Measurements from ENCODE around the gene PRKCH.
A peak's percentile ranks its signal among the peaks of the same experiment; 100 is the strongest.

PRKCH gene

GRCh38 chr14:61569812-61570548, 248.6 kb downstream of the PRKCH start:
- DNase-seq (ENCODE audit: low read depth), result peak; percentile 82
- no peak overlapping the region for H3K4me3 ChIP-seq (ENCODE audit: low read depth, low read length)
- in situ Hi-C loops (cut with HindIII; ENCODE audit: low sequenced_read_pairs), result no loop called here
- TF ChIP-seq CTCF (IDR thresholded peaks at IDR 0.05; ENCODE audit: low read depth, low read length, missing control alignments), result no peak

- no peak for TF ChIP-seq CTCF (IDR thresholded peaks at IDR 0.05; ENCODE audit: low read depth, low read length, missing control alignments)
- in situ Hi-C loops (cut with HindIII; ENCODE audit: low sequenced_read_pairs), result no loop called here
- no peak for DNase-seq (ENCODE audit: low read depth)
- H3K4me3 ChIP-seq (ENCODE audit: low read depth, low read length), result no peak overlapping the region
Observed at GRCh38 chr14:61570549-61571290, 249.3 kb downstream of the PRKCH start.

- no peak for DNase-seq (ENCODE audit: low read depth)
- in situ Hi-C loops (cut with HindIII; ENCODE audit: low sequenced_read_pairs), result no loop called here
- no peak for TF ChIP-seq CTCF (IDR thresholded peaks at IDR 0.05; ENCODE audit: low read depth, low read length, missing control alignments)
- no peak overlapping the region for H3K4me3 ChIP-seq (ENCODE audit: low read depth, low read length)
Observed at GRCh38 chr14:61571917-61572316, 250.5 kb downstream of the PRKCH start.

GRCh38 chr14:61573321-61573720, 251.9 kb downstream of the PRKCH start:
- in situ Hi-C loops (cut with HindIII; ENCODE audit: low sequenced_read_pairs), result no loop called here
- no peak for TF ChIP-seq CTCF (IDR thresholded peaks at IDR 0.05; ENCODE audit: low read depth, low read length, missing control alignments)
- DNase-seq (ENCODE audit: low read depth), result no peak
- no peak overlapping the region for H3K4me3 ChIP-seq (ENCODE audit: low read depth, low read length)

- H3K4me3 ChIP-seq (ENCODE audit: low read depth, low read length), result no peak overlapping the region
- in situ Hi-C loops (cut with HindIII; ENCODE audit: low sequenced_read_pairs), result no loop called here
- TF ChIP-seq CTCF (IDR thresholded peaks at IDR 0.05; ENCODE audit: low read depth, low read length, missing control alignments), result no peak
- no peak for DNase-seq (ENCODE audit: low read depth)
Observed at GRCh38 chr14:61573748-61574513, 252.6 kb downstream of the PRKCH start.

- DNase-seq (ENCODE audit: low read depth), result no peak
- no peak for TF ChIP-seq CTCF (IDR thresholded peaks at IDR 0.05; ENCODE audit: low read depth, low read length, missing control alignments)
- in situ Hi-C loops (cut with HindIII; ENCODE audit: low sequenced_read_pairs), result no loop called here
- no peak overlapping the region for H3K4me3 ChIP-seq (ENCODE audit: low read depth, low read length)
Observed at GRCh38 chr14:61574514-61574807, 253.1 kb downstream of the PRKCH start.

Measured in astrocyte of the cerebellum (primary cell).